GM12865 (cell line): Measurements from ENCODE around the gene MCM5.
A peak's percentile ranks its signal among the peaks of the same experiment; 100 is the strongest.

Source experiments
- DNase-seq: peaks from one replicate; pipeline ENCODE4 v3.0.0; 2010; ENCODE audit warnings: low read depth
- H3K4me3 ChIP-seq: 2 replicates; pipeline ENCODE4 v1.5.1; 2011; ENCODE audit warnings: mild to moderate bottlenecking, low read depth, low read length, control low read depth
- TF ChIP-seq, protein P1 (sequence below): IDR thresholded peaks from 2 replicates; pipeline ENCODE4 v1.5.1; 2011; ENCODE audit warnings: low read length, control low read depth, low read depth, inconsistent platforms; ENCODE audit not compliant: insufficient read depth; ENCODE audit errors: missing control alignments

Gene MCM5

GRCh38 chr22:35430897-35431322 lies 31.0 kb downstream of the MCM5 start:
- TF ChIP-seq, protein P1, sequence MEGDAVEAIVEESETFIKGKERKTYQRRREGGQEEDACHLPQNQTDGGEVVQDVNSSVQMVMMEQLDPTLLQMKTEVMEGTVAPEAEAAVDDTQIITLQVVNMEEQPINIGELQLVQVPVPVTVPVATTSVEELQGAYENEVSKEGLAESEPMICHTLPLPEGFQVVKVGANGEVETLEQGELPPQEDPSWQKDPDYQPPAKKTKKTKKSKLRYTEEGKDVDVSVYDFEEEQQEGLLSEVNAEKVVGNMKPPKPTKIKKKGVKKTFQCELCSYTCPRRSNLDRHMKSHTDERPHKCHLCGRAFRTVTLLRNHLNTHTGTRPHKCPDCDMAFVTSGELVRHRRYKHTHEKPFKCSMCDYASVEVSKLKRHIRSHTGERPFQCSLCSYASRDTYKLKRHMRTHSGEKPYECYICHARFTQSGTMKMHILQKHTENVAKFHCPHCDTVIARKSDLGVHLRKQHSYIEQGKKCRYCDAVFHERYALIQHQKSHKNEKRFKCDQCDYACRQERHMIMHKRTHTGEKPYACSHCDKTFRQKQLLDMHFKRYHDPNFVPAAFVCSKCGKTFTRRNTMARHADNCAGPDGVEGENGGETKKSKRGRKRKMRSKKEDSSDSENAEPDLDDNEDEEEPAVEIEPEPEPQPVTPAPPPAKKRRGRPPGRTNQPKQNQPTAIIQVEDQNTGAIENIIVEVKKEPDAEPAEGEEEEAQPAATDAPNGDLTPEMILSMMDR: peak; percentile 73
- peak; percentile 55 for DNase-seq
- H3K4me3 ChIP-seq: no peak overlapping the region

DNA sequence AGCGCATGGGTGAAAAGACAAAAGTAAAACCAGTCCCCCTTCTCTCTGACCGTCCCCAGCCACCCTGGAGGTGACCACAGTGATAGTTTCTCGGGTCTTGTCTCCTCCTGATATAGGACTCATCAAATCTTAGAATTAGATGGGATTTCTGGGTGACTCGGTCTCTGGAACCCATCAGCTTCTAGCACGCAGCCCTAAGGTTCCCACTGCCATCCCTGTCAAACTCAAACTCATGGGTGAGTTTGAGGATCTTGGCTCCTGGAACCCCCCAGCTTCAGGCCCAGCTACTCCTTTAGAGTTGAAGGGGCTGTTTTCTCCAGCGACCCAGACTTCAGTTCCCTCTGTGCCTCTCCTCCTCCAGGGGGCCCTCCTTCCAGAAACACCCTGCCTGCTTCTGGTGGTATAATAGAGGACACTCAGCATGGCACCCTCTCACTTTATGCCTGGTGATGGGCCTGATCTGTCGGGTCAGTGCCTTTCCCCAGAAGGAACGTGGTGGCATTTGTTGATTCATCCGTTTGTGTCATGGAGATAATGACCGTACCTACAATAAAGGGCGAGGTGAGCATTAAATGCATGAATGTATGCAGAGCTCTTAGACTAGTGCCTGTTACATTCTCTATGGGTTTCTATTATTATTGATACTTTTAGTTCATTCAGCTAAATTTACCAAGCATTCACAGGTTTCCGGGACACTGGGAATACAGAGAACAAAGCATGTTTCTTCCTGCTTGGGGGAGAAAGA lies 31.7 kb downstream of the MCM5 start:
- H3K4me3 ChIP-seq: no peak overlapping the region
- TF ChIP-seq, protein P1: no peak
- no peak for DNase-seq

DNA sequence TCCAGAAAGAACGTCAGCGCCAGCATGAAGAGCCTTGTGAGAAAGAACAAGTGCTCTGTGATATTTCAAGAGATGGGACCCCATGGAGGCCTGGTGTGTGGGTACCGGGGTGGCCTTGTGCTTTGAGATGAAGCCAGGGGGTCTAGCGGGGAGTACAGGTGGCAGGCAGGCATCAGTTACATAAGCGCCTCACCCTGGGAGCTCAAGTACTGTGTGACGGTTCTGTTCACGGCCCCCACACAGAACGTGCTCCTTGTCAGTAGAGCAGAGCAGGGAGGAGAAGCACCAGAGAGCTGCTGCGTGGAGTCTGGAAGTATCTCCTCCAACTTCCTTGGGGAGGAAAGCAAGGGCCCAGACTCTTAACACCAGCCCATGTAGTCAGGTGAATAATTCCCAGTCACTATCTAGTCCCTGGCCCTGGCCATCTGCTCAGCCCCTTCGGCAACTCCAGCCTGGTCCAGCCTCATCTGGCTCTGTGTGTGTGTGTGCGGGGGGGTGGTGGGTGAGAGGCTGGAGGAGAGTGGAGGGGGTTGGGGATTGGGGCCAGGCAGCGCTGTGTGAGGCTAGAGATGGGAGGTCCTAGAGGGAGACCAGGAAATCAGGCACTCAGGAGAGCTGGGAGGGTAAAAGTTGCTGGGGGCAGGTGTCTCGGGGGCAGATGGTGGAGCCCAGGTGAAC lies 32.4 kb downstream of the MCM5 start:
- TF ChIP-seq, protein P1: no peak
- H3K4me3 ChIP-seq: no peak overlapping the region
- no peak for DNase-seq

- no peak overlapping the region for H3K4me3 ChIP-seq
- DNase-seq: no peak
- TF ChIP-seq, protein P1: no peak
Observed at GRCh38 chr22:35434061-35434710, 34.2 kb downstream of the MCM5 start.

DNA sequence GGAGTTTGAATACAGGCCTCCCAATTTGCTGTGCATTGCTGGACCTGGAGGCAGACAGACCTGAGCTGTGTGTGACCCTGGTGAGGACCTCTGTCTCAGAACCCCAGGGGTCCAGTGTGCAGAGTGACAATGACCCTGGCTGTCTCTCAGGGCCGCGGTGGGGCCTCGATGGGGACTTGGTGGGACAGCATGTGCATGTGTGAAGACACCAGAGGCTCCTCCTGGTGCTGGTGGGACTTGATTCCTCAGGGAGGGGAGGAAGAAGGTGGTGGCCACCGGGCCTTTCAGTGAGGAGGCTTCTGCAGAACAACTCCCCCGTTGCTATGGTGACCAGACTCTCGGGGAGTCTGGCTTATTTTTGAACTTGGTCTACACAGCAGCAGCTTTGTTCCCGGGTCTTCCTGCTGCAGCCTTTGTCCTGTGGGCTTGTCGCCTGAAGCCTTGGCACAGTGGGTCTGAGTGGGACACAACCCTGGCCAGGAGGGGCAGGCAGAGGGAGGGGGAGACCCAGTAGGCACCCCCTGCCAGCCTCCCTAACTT lies 35.3 kb downstream of the MCM5 start:
- TF ChIP-seq, protein P1: no peak
- peak; percentile 28 for DNase-seq

GRCh38 chr22:35436421-35436820 lies 36.5 kb downstream of the MCM5 start:
- no peak for DNase-seq
- TF ChIP-seq, protein P1: no peak
- H3K4me3 ChIP-seq: no peak overlapping the region

More for the DNA sequence above, 35.3 kb downstream of the MCM5 start:
- no peak overlapping the region for H3K4me3 ChIP-seq
